Fibroblast of skin of abdomen (primary cell): ENCODE measurements around the gene ARHGAP15.

Experiments
- DNase-seq: peaks from one replicate; pipeline ENCODE4 v3.0.0-alpha.2; 2013

Gene ARHGAP15

GRCh38 chr2:143279672-143280071 lies 150.5 kb downstream of the ARHGAP15 start:
- no peak for DNase-seq

GRCh38 chr2:143280097-143280757 lies 151.0 kb downstream of the ARHGAP15 start:
- no peak for DNase-seq

- no peak for DNase-seq
These were observed 153.5 kb downstream of the ARHGAP15 start for GRCh38 chr2:143282684-143283083.

GRCh38 chr2:143284087-143284675 lies 155.0 kb downstream of the ARHGAP15 start:
- peak; percentile 47 for DNase-seq

DNA sequence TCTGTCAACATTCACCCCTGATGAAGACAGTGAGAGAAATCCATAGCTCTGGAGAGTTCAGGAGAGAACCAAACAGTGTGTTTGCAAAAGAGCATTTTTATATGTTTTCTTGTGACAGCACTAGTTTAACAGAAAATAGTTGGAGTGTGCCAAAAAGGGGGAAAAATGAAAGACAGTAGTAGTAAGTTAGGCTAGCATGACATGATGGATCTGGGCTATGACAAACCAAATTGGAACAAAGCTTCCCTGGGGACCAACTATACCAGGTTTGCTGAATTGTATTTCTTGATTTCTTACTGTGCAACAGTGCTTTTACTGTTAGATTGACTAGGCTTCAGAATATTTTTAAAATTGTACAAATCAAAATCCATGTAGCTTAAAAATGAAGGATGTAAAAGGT lies 159.8 kb downstream of the ARHGAP15 start:
- DNase-seq = no peak

DNA sequence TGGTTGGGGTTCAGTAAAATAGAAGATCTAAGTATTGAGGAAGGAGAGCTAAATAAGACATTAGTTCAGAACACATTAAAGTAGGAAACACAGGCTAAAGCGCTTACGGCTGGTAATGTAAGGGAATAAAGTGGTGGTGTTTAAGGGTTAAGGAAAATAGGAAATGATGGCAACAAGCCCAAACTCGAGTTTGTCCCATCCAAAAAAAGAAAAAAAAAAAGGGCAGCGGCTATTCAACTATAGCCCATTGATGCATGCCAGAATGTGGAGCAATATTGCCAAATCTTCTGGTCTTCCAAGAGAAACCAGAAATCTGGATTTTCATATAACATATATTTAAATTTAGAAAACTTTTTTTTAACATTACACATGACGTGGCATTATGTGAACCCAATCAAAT lies 161.0 kb downstream of the ARHGAP15 start:
- no peak for DNase-seq

DNA sequence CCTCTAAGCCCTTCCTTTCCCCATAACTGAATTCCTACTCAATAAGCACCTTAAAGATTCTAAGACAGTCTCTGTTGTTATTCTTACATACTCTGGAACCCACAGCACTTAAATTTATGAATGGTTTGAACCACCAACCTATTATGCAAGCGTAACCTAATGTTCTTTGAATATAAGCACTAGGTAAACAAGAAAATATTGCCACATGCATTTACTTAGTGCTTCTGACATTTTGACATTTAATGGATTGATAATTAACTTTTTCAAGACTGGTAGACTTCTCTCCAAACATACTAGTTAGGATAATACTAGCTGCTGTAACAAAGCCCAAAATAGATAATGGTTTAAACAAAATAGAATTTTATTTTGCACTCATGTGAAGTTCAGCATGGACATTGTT lies 164.8 kb downstream of the ARHGAP15 start:
- DNase-seq = no peak

DNA sequence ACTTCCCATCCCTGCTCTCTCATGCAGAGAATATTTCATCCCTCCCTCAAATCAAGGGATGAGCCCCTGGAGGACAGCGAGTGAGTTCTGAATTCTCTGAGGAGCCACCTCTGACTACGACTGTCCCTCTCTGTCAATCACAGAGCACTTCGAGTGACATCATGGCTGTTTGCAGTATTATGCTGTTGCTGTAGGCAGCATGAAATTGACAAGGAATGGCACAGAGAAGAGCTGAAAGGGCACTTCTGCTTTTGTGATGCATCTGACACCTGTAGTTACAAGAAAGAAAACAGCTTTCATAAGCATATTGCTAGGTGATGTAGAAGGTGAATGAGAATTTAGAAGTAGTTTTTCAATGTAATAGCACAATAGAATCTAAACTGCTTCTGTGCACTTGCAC lies 166.9 kb downstream of the ARHGAP15 start:
- DNase-seq = no peak

DNA sequence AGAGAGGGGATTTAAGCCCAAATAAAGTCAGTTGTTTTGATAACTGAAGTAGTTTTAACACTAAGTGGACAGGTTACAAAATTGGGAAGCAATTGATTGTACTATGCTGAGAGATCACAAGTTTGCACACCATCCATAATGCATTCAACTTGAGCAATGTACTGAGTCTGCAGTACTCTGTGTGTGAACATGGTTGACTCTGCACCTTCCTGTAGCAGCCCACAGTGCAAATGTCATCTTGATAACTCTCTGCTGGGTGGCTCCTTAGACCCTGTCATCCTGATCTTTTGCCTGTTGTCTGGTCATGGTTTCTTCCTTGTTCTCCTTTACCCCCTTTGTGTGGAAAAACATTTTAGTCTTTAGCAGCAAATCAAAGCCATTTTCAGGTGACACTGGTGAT lies 168.0 kb downstream of the ARHGAP15 start:
- DNase-seq = no peak

- DNase-seq = peak; percentile 12
These were observed 171.3 kb downstream of the ARHGAP15 start for GRCh38 chr2:143300536-143300935.

DNA sequence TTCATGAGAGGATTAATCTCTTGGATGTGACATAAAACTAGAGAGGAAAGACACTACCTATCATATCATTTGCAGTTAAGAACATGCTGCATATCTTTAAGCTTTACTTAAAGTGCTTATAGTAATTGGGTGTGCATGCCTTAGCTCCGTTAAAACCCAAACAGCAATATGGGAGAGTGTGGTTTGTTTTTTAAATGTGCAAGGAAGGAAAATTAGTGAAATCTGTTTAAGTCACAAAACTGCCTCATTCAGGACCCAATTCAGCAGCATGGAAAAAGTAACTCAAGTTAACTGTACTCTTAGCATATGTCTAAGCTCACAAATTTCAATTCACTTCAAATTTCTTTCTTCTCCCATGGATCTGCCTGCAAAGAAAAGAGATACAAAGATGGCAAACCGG lies 182.2 kb downstream of the ARHGAP15 start:
- DNase-seq = no peak

GRCh38 chr2:143312441-143312840 lies 183.2 kb downstream of the ARHGAP15 start:
- DNase-seq = no peak

DNA sequence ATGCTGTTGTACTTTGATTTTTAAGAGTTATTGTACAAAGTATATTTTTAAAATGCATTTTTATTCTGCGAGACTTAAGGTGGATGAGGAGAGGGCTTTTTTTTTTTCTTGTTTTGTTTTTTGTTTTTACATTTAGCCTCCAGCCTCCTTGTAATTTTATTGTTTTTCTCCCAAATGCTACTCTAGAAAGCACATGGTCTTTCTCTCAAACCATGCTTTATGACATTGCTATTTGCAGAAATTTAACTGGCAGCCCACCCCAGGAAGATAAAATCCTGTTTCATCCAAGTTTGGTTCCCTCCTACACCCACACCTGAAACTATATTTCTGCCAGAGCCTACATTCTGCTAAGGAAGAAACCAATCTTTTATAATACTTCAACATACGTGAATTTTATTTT lies 184.6 kb downstream of the ARHGAP15 start:
- no peak for DNase-seq

GRCh38 chr2:143321994-143322393 lies 192.8 kb downstream of the ARHGAP15 start:
- DNase-seq = no peak

DNA sequence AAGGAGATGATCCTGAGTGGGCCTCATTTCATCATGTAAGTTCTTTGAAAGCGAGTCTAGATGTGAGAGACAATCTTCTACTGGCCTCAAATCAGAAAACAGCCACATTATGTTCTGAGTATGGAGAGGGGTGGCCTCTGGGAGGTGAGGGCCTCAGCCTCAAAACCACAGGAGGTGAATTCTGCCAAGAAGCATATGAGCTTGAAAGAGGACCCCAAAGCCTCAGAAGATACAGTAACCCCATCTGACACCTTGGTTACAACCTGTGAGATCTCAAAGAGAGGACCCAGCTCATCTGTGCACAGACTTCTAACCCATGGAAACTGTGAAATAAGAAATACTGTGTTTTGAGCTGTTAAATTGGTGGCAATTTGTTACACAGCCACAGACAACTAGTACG lies 200.1 kb downstream of the ARHGAP15 start:
- no peak for DNase-seq

DNA sequence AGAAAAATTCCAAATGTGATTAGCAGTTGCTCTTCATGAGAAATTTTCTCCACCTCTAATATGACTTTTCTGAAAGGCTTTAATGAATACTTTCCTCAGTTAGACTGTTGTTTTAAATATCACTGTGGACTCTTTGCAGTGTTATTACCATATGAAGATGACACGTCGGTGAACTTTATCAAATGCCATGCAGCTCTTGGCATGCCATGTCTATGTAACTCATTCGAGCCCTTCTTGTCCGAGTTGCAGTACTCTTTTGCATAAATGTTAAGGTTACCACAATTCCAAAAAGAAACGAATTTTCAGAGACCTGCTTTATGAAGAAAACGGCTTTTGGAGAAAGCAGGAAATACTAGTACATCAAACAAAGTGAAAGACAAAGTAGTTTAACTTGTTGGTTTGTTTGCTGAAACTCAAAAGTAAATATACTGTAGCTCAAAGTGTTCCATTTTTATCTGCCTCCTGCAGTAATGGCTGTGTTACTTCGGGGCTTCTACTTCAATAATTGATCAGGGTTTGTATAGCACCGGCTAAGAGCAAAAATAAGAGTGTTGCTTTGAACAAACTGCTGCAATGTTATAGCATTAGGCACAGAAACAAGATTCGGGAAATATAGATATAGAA lies 204.1 kb downstream of the ARHGAP15 start:
- DNase-seq = no peak

- DNase-seq = no peak
These were observed 204.6 kb downstream of the ARHGAP15 start for GRCh38 chr2:143333847-143334246.

DNA sequence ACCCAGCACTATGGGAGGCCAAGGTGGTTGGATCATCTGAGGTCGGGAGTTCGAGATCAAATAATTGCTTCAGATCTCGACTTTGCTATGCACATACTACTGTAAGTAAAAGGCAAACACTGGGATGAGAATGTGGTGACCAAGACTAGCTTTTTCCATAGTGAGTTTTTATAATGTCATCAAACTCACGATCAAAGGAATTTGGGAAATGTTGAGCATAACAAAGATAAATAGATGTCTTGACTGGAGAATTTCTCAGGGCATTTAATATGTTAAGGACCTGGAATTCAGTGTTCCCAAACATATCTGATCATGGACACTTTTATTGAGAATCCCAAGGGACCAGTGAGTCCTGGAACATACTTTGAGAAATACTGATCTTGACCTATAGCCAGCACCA lies 205.6 kb downstream of the ARHGAP15 start:
- no peak for DNase-seq

GRCh38 chr2:143336719-143337210 lies 207.5 kb downstream of the ARHGAP15 start:
- no peak for DNase-seq

DNA sequence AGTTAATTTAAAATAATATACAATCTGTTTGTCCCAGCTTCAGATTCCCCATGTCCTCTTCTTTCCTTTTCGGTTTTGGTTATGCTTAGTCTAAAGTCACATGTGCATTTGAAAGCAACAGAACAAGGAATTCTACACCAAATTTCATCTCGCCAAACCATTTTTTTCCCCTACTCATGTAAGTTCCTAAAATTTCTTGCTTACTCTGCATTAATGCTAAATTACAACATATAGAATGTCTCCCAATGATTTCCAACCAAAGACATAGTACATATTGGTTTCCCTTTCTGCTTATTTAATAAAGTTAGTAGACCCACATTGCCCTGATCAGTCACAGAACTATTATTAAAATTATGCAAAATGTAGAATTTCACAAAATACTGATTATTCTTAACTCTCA lies 212.3 kb downstream of the ARHGAP15 start:
- DNase-seq = no peak

GRCh38 chr2:143344780-143345179 lies 215.6 kb downstream of the ARHGAP15 start:
- no peak for DNase-seq

GRCh38 chr2:143345887-143346787 lies 216.9 kb downstream of the ARHGAP15 start:
- no peak for DNase-seq

- DNase-seq = no peak
These were observed 218.1 kb downstream of the ARHGAP15 start for GRCh38 chr2:143347271-143347695.
